GM18868 (cell line): ENCODE data around the gene GALNT15.

Experiments used
- ATAC-seq: cut with Tn5 transposase; IDR thresholded peaks from one replicate; pipeline ENCODE4 v1.9.1; 2021; ENCODE audit warnings: mild to moderate bottlenecking, moderate library complexity; ENCODE audit not compliant: unreplicated experiment

Gene GALNT15

DNA sequence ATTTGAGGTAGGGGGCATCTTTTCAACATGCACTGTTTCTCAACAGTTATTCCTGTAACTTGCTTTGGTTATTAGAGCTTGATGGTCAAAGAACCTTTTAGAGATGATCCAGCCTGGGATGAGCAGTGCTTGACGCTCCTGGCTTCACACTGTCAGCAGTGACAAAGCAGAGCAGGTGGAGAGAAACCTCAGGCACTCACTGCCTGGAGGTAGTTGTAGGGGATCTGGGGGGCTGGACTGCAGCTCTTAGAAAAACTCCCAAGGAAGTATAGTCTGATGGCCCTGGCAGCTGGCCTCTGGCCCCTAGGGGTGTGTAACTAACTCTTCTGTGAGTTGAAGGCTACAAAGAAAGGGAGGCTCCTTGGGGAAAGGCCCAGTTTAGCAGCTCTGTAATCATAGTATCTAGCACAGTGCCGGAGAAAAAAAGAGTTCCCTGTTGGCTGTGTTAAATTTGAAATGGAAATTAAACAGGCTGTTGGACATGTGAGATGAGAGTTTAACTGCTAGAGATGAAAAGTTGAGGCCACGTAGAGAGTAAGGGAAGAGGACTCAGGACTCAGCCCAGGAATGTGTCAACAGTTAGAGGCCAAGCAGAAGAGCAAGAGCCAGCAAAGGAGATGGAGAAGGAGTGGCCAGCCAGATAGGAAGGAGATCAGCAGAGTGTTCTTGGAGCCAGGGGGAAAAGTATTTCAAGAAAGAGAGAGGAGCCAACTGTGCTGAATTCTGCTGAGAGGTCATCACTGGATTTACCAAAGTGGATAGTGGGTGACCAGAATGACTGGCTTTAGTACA is 104.7 kb downstream of the GALNT15 start:
- no peak for ATAC-seq

DNA sequence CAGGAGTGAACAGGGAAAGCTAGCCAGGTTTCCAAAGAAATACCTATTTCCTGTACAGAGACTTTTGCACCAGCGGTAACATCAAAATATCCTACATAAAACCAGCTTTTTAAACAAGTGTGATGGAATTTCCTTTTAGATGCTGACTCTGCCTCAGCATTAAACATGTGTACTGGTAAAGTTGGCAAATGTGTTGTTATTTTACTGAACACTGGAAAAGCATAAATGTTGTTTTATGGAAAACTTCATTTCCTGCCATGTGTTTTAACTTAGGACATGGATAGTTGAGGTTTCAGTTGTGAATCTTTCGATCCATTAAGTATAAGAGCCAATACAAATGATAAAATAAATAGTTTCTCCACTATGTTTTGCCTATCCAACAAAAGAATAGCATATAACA is 106.2 kb downstream of the GALNT15 start:
- ATAC-seq: no peak
